Sigmoid colon (tissue), 7 donors: ENCODE data around the gene ZFX. TPM values are rescaled to one million over a fixed set of nuclear protein-coding genes. Genes with fewer than 3 reads are reported as not detected.

ENCODE experiments used
- DNase-seq: peaks from one replicate; pipeline ENCODE4 v3.0.0-alpha.2; 2019
- H3K27ac ChIP-seq, 4 donors: fragments of 200-600 bp; sonication (generic); one replicate each; pipeline ENCODE4 v1.5.1; 2016 to 2019; ENCODE audit warnings: mild to moderate bottlenecking in 1 of 4
- H3K27me3 ChIP-seq, 3 donors: fragments of 200-600 bp; sonication (generic); one replicate each; pipeline ENCODE4 v1.5.1; 2019; ENCODE audit warnings: mild to moderate bottlenecking in 1 of 3
- H3K36me3 ChIP-seq, 4 donors: fragments of 200-600 bp; sonication (generic); one replicate each; pipeline ENCODE4 v1.5.1; 2016 to 2019
- H3K4me1 ChIP-seq, 4 donors: fragments of 200-600 bp; sonication (generic); one replicate each; pipeline ENCODE4 v1.5.1; 2017 to 2019
- H3K4me3 ChIP-seq, 4 donors: fragments of 200-600 bp; sonication (generic); one replicate each; pipeline ENCODE4 v1.5.1; 2017 to 2019; ENCODE audit warnings: mild to moderate bottlenecking in 2 of 4, moderate library complexity in 1 of 4
- H3K9me3 ChIP-seq, 4 donors: fragments of 200-600 bp in 3 of 4; sonication (generic) in 3 of 4; one replicate each; pipeline versions ENCODE4 v1.5.1 to v1.6.1; 2013 to 2019
- CTCF ChIP-seq, 4 experiments: fragments of 450-650 bp in 3 of 4; fragments of 200-600 bp in 1 of 4; IDR thresholded peaks; one replicate each; pipeline ENCODE4 v1.5.1; 2016 to 2019; ENCODE audit warnings: antibody characterized with exemption in 4 of 4, mild to moderate bottlenecking in 3 of 4, moderate library complexity in 2 of 4
- EP300 ChIP-seq, 4 donors: sonication (generic); formaldehyde crosslinking; IDR thresholded peaks; one replicate each; pipeline ENCODE4 v1.6.1; 2017; ENCODE audit warnings: antibody characterized with exemption in 4 of 4
- POLR2A ChIP-seq, 2 donors: fragments of 450-650 bp; IDR thresholded peaks; one replicate each; pipeline ENCODE4 v1.6.1; 2016; ENCODE audit warnings: antibody characterized with exemption in 2 of 2, mild to moderate bottlenecking in 2 of 2, moderate library complexity in 2 of 2
- POLR2AphosphoS5 ChIP-seq, 4 donors: sonication (generic); formaldehyde crosslinking; IDR thresholded peaks; one replicate each; pipeline ENCODE4 v1.6.1; 2017; ENCODE audit warnings: antibody characterized with exemption in 4 of 4
- WGBS, 2 donors: extraction: QIAGEN DNeasy Blood & Tissue Kit; methylation state at CpG; one replicate each; pipeline ENCODE4 v1.1.7; 2013; 5-methylcytosine and 5-hydroxymethylcytosine counted together
- intact Hi-C: fragments of 100-400 bp; cut with DNase I; formaldehyde crosslinking; loops from one replicate; pipeline ENCODE4 v1.15.1; 2023
- polyA plus RNA-seq, 3 donors: library from polyadenylated mRNA; stranded (reverse); fragments of 200-250 nt; gene quantifications; one replicate each; pipeline ENCODE4 v1.2.3, GENCODE V29; 2013
- total RNA-seq, 4 donors: library from RNA; depleted of rRNA; stranded (reverse); fragments of >200 nt; gene quantifications; one replicate each; pipeline ENCODE4 v1.1.0, GENCODE V29; 2016
- donor health status: healthy with polysubstance abuse.
- donor health status: Bipolar disorder and iron deficiency.
- donor health status: healthy.

ZFX gene
- total and polyA plus RNA-seq, 7 donors: 4.4 to 81.6 (median 56.7) TPM

GRCh38 chrX:24144528-24144927 lies 5.0 kb upstream of the ZFX start:
- Histone ChIP-seq H3K27me3 (no peaks in the 10 kb centered on the region), H3K4me3 (no peak overlapping the region), H3K36me3 (no peaks in the 10 kb centered on the region), H3K9me3 (no peaks in the 10 kb centered on the region), H3K4me1 (peaks cover 0 to 36% (median 25%) of the 10 kb centered on the region in 4 donors), H3K27ac (no peak overlapping the region)
- DNase-seq: no peak
- no peak for TF ChIP-seq POLR2AphosphoS5 (IDR thresholded peaks at IDR 0.05)
- no peak for TF ChIP-seq EP300 (IDR thresholded peaks at IDR 0.05)
- TF ChIP-seq CTCF (IDR thresholded peaks at IDR 0.05): no peak
- no peak for TF ChIP-seq POLR2A (IDR thresholded peaks at IDR 0.05)
- WGBS, 2 donors: 96% methylated on average over 6 of the region's 6 CpGs
- intact Hi-C loops: no loop called here

- 86 to 90% methylated on average over 4 of the region's 4 CpGs for WGBS, 2 donors
- H3K4me3 ChIP-seq: no peak overlapping the region
- intact Hi-C loops: no loop called here
- DNase-seq: no peak
- peaks cover 0 to 36% (median 25%) of the 10 kb centered on the region in 4 donors for H3K4me1 ChIP-seq
- no peaks in the 10 kb centered on the region for H3K9me3 ChIP-seq
- H3K27me3 ChIP-seq: no peaks in the 10 kb centered on the region
- peak overlapping the region; percentile 95 to 98 (median 96) for H3K27ac ChIP-seq
- TF ChIP-seq POLR2A (IDR thresholded peaks at IDR 0.05) (no peak), POLR2AphosphoS5 (IDR thresholded peaks at IDR 0.05) (no peak), CTCF (IDR thresholded peaks at IDR 0.05) (no peak), EP300 (IDR thresholded peaks at IDR 0.05) (no peak)
- no peaks in the 10 kb centered on the region for H3K36me3 ChIP-seq
These were observed 4.0 kb upstream of the ZFX start for GRCh38 chrX:24145303-24146186.

GRCh38 chrX:24146283-24146949 lies 3.1 kb upstream of the ZFX start:
- H3K4me1 ChIP-seq: peaks cover 0 to 42% (median 29%) of the 10 kb centered on the region in 4 donors
- H3K27ac ChIP-seq: peak overlapping the region; percentile 95 to 98 (median 96)
- H3K9me3 ChIP-seq: no peaks in the 10 kb centered on the region
- 8 to 16% methylated on average over 6 of the region's 6 CpGs for WGBS, 2 donors
- H3K36me3 ChIP-seq: no peaks in the 10 kb centered on the region
- peak overlapping the region in 1 of 4 donors; percentile 21 for H3K4me3 ChIP-seq
- TF ChIP-seq EP300 (IDR thresholded peaks at IDR 0.05): no peak
- TF ChIP-seq POLR2AphosphoS5 (IDR thresholded peaks at IDR 0.05): no peak
- no peak for TF ChIP-seq CTCF (IDR thresholded peaks at IDR 0.05)
- TF ChIP-seq POLR2A (IDR thresholded peaks at IDR 0.05): no peak
- no peaks in the 10 kb centered on the region for H3K27me3 ChIP-seq
- intact Hi-C loops: no loop called here
- no peak for DNase-seq

GRCh38 chrX:24147165-24147564 lies 2.4 kb upstream of the ZFX start:
- Histone ChIP-seq H3K9me3 (no peaks in the 10 kb centered on the region), H3K4me1 (peaks cover 0 to 49% (median 33%) of the 10 kb centered on the region in 4 donors), H3K27ac (peak overlapping the region; percentile 95 to 98 (median 96)), H3K27me3 (no peaks in the 10 kb centered on the region), H3K4me3 (no peak overlapping the region), H3K36me3 (no peaks in the 10 kb centered on the region)
- intact Hi-C loops: no loop called here
- TF ChIP-seq POLR2AphosphoS5 (IDR thresholded peaks at IDR 0.05): no peak
- no peak for TF ChIP-seq EP300 (IDR thresholded peaks at IDR 0.05)
- TF ChIP-seq CTCF (IDR thresholded peaks at IDR 0.05): no peak
- no peak for DNase-seq
